Calu3 (cell line): ENCODE results near the gene GALNT17. TPM values are rescaled to one million over a fixed set of nuclear protein-coding genes. Genes with fewer than 3 reads are reported as not detected.

Source experiments
- BruUV-seq: library from RNA; stranded (reverse); fragments of 400-500 nt; replicated peaks from 2 replicates; lab custom pipeline; 2021; lab: Mats Ljungman, UMichigan
- CTCF ChIA-PET: fragments of 300-600 bp; sonication (Branson Sonifier 250); formaldehyde crosslinking; loops from one replicate; lab custom pipeline; 2022; ENCODE audit warnings: antibody characterized with exemption; lab: Charles Lee
- DNase-seq: peaks from one replicate; pipeline ENCODE4 v3.0.0; 2022
- H3K27ac Mint-ChIP-seq: one replicate; pipeline ENCODE4 v1.8.0; 2022; ENCODE audit warnings: mixed read lengths; ENCODE audit not compliant: unreplicated experiment
- H3K27me3 Mint-ChIP-seq: one replicate; pipeline ENCODE4 v1.8.0; 2022; ENCODE audit warnings: mixed read lengths; ENCODE audit not compliant: unreplicated experiment
- H3K36me3 Mint-ChIP-seq: one replicate; pipeline ENCODE4 v1.8.0; 2022; ENCODE audit warnings: mild to moderate bottlenecking, moderate library complexity, mixed read lengths; ENCODE audit not compliant: insufficient read depth, unreplicated experiment
- H3K4me1 Mint-ChIP-seq: one replicate; pipeline ENCODE4 v1.8.0; 2022; ENCODE audit warnings: mild to moderate bottlenecking, low read depth, mixed read lengths; ENCODE audit not compliant: unreplicated experiment
- H3K4me3 Mint-ChIP-seq: one replicate; pipeline ENCODE4 v1.8.0; 2022; ENCODE audit warnings: mild to moderate bottlenecking, low read depth, moderate library complexity, mixed read lengths; ENCODE audit not compliant: unreplicated experiment
- H3K9me3 Mint-ChIP-seq: one replicate; pipeline ENCODE4 v1.8.0; 2022; ENCODE audit warnings: low read depth, mixed read lengths; ENCODE audit not compliant: unreplicated experiment
- intact Hi-C: fragments of 100-400 bp; cut with micrococcal nuclease; formaldehyde crosslinking; loops from one replicate; pipeline ENCODE4 v1.10.0; 2022; ENCODE audit not compliant: unreplicated experiment
- total RNA-seq: library from RNA; stranded (reverse); gene quantifications from 2 replicates; pipeline ENCODE4 v1.2.3, GENCODE V29; 2022
- TF ChIP-seq, protein P1 (sequence below): fragments of 200-600 bp; IDR thresholded peaks from one replicate; pipeline ENCODE4 v1.8.0; 2022; ENCODE audit warnings: antibody characterized with exemption; ENCODE audit not compliant: unreplicated experiment

GALNT17 gene
- total RNA-seq, 1 experiment from 2014 or later = not detected

DNA sequence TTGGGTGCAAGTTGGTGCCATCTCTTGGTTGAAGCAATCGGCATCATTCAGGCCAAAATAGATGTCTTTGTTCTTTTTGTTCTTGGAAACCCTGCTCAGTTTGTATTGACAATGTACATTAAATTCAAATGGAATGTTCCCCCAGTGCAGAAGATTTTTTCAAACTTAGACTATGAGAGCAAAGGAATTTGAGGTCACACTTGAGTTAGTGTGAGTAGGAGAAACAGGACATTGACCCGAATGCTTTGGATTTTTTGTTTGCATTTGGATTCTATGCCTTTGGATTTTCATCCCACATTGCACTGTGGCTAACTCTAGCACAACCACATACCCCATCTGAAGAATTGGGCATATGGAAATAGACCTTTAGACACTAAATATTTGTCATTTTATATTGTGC, 480.0 kb downstream of the GALNT17 start:
- no TSS peak for BruUV-seq
- Mint-ChIP-seq H3K27me3 (no peaks in the 10 kb centered on the region), H3K4me3 (no peak overlapping the region), H3K4me1 (no peaks in the 10 kb centered on the region), H3K36me3 (no peaks in the 10 kb centered on the region), H3K27ac (no peak overlapping the region), H3K9me3 (peaks cover 20% of the 10 kb centered on the region)
- CTCF ChIA-PET = no interaction called here
- DNase-seq = no peak
- TF ChIP-seq, protein P1, sequence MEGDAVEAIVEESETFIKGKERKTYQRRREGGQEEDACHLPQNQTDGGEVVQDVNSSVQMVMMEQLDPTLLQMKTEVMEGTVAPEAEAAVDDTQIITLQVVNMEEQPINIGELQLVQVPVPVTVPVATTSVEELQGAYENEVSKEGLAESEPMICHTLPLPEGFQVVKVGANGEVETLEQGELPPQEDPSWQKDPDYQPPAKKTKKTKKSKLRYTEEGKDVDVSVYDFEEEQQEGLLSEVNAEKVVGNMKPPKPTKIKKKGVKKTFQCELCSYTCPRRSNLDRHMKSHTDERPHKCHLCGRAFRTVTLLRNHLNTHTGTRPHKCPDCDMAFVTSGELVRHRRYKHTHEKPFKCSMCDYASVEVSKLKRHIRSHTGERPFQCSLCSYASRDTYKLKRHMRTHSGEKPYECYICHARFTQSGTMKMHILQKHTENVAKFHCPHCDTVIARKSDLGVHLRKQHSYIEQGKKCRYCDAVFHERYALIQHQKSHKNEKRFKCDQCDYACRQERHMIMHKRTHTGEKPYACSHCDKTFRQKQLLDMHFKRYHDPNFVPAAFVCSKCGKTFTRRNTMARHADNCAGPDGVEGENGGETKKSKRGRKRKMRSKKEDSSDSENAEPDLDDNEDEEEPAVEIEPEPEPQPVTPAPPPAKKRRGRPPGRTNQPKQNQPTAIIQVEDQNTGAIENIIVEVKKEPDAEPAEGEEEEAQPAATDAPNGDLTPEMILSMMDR = no peak
- intact Hi-C loops = no loop called here

DNA sequence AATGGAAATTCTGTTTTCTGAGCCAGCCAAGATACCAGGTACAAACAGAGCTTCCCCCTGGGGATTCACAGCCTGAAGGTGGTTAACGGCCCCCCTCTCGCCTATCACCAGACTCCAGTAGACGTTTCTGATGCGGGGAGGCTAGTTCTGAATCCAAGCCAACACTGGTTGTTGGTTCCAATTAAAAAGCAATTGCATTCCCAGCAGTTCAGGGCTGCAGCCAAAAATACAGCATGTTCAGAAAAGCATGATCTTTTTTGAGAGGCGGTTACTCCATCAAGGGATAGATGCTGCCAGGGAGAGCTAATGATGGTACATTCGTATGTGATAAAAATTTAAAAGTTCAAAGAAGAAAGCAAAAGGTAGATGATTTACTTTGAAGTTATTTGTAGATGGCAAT, 481.0 kb downstream of the GALNT17 start:
- no peaks in the 10 kb centered on the region for H3K4me1 Mint-ChIP-seq
- no peaks in the 10 kb centered on the region for H3K36me3 Mint-ChIP-seq
- H3K9me3 Mint-ChIP-seq = peaks cover 16% of the 10 kb centered on the region
- TF ChIP-seq, protein P1 = no peak
- H3K4me3 Mint-ChIP-seq = no peak overlapping the region
- H3K27ac Mint-ChIP-seq = no peak overlapping the region
- H3K27me3 Mint-ChIP-seq = no peaks in the 10 kb centered on the region
- CTCF ChIA-PET = no interaction called here
- DNase-seq = no peak
- BruUV-seq = no TSS peak
- intact Hi-C loops = no loop called here

DNA sequence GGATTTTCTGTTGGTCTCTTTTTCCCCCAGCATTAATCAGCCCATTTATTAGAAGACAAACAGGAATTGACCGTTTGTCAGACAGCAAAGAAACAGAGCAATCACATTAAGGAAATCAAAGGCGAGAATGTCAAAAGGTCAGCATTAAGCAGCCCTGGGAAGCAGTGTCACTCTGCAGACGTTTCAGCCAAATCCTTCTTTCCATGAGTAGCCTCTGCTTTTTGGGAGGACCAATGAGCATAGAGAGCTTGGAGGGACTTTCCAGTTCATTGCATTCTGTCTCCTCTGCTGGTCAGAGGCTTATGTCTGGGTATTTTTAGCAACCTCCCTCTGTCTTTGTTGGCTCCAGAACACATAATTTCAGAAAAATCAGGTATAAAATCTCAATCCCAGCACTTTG, 481.4 kb downstream of the GALNT17 start:
- BruUV-seq = no TSS peak
- no peaks in the 10 kb centered on the region for H3K4me1 Mint-ChIP-seq

DNA sequence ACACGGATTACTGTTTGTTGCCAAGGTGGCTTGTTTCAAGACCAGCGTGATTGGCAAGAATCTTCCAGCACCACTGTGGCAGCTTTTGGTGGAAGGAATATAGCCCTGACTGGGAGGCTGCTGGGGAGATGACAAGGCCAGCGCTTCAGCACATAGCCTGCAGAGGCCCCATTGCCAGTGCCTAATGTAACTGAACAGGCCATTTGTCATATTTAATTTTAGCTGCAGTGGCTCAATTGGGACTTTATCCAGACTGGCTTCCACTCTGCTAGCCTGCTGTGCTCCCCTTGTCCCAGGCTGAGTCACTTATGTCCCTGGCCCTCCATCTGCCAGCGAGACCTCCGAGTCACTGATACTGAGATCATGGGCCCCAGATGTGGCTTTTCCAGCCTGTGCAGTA, 483.1 kb downstream of the GALNT17 start:
- DNase-seq = no peak
- TF ChIP-seq, protein P1 = no peak
- Mint-ChIP-seq H3K4me3 (no peak overlapping the region), H3K36me3 (no peaks in the 10 kb centered on the region), H3K27me3 (no peaks in the 10 kb centered on the region), H3K4me1 (no peaks in the 10 kb centered on the region), H3K9me3 (peaks cover 15% of the 10 kb centered on the region), H3K27ac (no peak overlapping the region)
- BruUV-seq = no TSS peak
- intact Hi-C loops = no loop called here
- CTCF ChIA-PET = no interaction called here

More for the DNA sequence above, 481.4 kb downstream of the GALNT17 start:
- intact Hi-C loops = no loop called here
- CTCF ChIA-PET = no interaction called here
- Mint-ChIP-seq H3K27me3 (no peaks in the 10 kb centered on the region), H3K27ac (no peak overlapping the region), H3K9me3 (peaks cover 15% of the 10 kb centered on the region), H3K4me3 (no peak overlapping the region), H3K36me3 (no peaks in the 10 kb centered on the region)
- TF ChIP-seq, protein P1 = no peak
- DNase-seq = no peak
